ENCODE data around the gene MED9.
A peak's percentile ranks its signal among the peaks of the same experiment; 100 is the strongest.
"Not testable (repeated sequence)": the region's sequence is repeated elsewhere in the genome, so short reads cannot be mapped to it uniquely, and the experiment has no call there.

MED9 gene, protein sequence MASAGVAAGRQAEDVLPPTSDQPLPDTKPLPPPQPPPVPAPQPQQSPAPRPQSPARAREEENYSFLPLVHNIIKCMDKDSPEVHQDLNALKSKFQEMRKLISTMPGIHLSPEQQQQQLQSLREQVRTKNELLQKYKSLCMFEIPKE

DNA sequence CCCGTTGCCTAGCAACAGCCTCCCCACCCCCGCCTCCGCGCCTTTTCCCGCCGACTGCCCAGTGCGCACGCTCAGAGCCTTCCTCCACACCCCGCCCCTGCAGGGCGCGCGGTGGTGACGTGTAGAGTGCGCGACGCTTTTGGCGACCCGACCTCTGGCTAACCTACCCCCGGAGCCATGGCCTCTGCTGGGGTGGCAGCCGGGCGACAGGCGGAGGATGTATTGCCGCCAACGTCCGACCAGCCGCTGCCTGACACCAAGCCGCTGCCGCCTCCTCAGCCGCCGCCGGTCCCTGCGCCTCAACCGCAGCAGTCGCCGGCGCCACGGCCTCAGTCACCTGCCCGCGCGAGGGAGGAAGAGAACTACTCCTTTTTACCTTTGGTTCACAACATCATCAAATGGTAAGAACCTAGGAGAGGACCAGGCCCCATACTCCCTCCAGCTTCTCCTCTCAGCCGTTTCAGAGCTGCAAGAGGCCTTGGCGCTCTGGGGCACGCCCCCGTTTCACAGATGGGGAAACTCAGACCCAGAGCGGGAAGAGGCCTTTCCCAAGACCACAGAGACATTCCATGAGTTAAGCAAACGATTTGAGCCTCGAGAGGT is at the start of gene MED9:
MED9 (plus strand) TSS at position 136 of the 603 bp plus-strand sequence; CDS start at position 178, 42 bp downstream.
- peak; percentile 92 for DNase-seq

DNA sequence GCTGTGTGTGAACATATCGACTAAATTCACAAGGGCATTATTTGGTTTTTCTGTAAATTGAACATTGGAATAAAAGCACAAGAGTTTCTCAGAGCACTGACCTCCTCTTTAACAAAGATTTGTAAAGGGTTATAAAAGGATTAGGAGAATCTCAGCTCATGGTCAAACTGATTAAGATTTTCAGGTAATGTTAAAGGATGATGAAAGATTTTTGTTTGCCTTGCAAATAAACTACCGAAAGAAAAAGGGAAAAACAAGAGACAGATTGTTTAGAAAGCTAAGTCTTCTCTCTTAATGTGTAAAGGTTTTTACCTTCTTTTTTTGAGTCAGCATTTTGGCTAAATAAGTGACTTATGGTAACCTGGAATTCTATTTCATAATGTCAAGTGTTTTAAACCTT is 47.6 kb upstream of the MED9 start:
- no peak for DNase-seq

DNA sequence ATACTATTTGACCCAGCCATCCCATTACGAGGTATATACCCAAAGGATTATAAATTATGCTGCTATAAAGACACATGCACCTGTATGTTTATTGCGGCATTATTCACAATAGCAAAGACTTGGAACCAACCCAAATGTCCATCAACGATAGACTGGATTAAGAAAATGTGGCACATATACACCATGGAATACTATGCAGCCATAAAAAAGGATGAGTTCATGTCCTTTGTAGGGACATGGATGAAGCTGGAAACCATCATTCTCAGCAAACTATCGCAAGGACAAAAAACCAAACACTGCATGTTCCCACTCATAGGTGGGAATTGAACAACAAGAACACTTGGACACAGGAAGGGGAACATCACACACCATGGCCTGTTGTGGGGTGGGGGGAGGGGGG is 45.9 kb upstream of the MED9 start:
- DNase-seq: not testable (repeated sequence)

DNA sequence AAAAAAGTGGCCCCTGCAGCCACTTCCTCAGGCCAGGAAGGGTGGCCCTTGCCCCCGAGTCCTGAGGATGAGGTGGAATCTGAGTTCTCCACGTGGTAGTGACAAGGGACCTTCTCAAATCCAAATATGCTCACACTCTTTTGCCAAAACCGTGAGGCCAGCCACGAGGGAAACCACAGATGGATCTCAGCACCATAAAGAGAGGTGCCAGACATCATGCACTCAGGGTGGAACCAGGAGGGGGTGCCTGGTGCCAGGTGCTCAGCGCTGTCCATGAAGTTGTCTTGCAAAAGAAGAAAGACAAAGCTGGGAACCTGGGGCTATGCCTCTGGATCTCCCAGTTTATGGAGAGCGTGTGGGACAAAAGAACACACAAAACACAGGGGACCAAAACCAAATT is 45.2 kb upstream of the MED9 start:
- DNase-seq: no peak

DNA sequence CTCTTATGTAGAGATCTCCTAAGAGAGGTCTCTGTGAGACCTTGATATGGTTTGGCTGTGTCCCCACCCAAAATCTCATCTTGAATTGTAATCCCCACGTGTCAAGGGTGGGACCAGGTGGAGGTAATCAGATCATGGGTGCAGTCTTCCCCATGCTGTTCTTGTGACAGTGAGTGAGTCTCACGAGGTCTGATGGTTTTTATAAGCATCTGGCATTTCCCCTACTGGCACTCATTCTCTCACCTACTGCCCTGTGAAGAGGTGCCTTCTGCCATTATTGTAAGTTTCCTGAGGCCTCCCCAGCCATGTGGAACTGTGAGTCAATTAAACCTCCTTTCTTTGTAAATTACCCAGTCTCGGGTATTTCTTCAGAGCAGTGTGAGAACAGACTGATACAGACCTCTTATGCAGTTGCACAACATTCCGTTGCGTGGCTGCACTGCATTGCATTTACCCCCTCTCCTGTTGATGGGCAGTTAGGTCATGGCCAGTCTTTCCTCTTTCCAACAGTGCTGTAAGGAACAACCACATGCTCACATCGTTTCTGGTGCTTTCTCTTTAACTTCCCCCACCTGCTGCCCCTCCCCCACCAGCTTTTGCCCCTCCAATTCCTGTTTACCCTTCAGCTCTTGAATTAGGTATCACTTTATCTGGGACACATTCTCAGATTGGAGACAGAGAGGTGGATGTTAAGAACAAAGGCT is 43.6 kb upstream of the MED9 start:
- DNase-seq: no peak

DNA sequence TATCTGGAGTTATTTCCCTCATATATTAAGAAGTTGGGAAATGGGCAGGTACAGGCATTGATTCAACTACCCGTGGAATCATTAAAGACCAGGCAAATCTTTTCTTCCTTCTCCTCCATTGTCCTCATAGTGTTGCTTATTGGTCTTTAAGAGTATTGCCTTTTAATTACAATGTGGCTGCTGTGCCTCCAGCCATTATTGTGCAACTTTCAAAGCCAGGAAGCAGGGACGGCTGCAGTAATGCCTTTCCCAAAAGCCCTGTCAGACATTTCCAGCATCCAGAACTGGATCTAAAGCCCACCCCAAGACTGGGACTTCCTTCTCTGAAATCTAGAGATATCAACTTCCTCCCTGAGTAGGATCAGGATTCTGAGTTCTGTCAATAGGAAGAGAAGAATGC is 42.3 kb upstream of the MED9 start:
- DNase-seq: no peak

DNA sequence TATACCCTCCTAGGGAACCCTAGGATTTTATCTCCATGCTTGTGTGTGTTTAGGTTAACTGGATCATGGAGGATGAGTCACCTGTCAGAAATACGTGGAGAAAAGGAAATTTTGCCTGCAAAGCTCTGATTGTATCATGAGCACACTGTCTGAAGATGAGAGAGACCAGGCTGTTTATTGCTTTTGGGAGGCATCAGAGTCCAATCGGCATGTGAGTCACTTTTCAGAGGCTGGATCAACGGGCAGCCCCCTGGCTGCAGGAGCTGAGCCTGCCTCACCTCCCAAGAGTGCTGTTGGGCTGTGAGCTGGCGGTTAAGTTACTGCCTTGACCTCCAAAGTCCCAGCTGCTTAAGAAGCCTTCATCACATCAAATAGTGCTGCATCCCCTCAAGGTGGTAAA is 41.5 kb upstream of the MED9 start:
- DNase-seq: no peak

DNA sequence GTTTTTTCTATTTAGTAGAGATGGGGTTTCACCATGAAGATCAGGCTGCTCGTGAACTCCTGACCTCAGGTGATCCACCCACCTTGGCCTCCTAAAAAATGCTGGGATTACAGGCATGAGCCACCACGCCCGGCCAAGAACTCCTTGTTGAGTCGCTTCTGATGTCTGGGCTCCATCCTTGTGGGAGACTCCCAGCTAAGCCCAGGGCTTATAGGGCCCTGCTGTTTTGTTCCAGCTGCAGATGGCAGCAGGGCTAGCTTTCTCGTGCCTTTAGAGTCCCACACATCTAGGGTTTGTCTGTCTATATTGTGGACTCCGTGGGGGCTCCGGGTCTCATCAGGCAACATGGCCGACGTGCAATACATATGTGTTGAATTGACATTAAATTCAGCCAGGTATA is 39.3 kb upstream of the MED9 start:
- no peak for DNase-seq

DNA sequence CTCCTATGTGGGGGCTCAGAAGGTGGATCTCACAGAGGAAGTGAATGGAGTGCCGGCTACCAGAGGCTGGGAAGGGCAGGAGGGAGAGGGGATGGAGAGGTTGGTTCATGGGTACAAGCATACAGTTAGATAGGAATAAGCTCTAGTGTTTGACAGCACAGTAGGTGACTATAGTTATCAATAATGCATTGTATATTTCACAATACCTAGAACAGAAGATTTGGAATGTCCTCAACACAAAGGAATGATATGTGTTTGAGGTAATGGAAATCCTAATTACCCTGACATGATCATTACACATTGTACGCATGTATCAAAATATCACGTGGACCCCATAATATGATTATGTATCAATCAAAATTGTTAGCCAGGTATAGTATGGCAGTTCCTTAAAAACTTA is 38.9 kb upstream of the MED9 start:
- no peak for DNase-seq

DNA sequence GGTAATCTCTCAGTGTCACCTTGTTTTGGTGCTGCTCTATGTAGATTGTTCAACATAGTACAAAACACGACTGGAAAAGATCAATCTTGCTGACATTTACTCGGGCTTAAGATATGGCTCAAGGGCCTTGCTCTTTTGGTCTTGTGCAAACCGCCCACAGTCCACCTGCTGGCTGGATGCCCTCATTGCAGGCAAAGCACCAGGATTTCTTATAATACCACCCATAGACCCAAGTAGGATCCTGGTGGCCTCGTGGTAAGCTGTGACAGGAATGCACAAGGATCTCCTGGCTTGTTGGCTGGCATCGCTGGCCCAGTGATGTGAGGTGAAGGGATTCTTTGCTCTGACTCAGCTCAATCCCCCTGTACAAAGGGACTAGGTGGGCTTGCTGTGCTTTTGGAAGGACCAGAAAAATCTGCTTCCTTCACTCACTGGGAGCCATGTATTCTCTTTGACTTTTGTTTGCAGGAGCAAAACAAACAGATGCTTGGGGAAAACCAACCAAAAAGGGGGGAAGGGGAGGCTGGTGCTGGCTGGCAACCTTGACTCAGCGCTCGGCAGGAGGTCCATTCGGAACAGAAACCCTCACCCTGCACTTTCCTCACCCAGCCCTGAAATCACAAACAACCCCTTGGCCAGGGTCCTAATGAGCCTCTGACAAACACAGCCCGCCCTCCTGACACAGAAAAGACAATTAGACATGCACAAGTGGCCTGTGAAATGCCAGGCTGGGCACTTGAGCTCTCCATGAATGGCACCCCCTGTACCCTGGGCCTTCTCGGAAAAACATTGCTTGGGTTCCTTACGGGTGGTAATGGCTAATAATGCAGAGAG is 36.6 kb upstream of the MED9 start:
- peak; percentile 71 for DNase-seq

DNA sequence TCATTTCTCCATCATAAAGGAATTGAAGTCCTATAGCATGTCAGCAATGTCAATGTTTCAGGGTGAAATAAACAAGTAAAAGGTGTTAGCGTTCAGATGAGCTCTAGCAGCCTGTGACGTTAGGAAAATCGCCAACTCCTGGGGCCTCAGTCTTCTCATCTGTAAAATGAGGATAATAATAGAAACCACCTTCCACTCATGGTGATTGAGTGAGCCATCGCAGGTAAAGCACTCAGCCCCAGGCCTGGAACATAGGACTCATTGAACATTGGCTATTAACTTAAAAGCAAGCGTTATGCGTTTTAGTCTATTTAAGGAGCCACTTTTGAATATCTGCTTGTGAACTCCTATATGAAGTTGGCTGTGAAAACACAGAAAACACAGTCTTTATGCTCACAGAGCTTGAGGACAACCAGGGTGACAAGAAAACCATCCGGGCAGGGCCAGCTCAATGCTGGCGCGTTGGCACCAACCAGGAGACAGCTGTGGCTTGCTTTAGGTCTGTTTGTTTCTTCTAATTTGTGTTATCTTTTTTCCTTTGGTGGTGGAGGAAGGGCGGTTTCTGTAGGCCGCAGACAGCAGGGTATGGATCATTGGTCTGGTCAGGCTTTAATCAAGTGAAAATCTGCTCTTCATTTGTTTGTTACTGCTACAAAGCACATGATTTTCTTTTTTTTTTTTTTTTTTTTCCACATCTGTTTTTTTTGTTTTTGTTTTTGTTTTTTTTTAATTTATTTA is 35.7 kb upstream of the MED9 start:
- no peak for DNase-seq

DNA sequence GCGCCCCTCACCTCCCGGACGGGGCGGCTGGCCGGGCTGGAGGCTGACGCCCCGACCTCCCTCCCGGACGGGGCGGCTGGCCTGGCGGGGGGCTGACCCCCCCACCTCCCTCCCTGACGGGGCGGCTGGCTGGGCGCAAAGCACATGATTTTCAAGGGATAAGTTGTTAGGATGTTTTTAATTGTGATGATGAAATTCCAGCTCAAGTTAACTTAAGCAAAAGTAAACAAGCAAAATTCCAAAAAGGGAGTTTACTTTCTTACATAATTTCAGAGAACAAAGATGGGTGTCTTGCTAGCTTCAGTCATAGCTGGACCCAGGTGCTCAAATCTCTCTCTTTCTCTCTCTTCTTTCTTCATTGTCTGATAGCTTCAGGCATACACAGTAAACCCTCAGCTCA is 33.6 kb upstream of the MED9 start:
- DNase-seq: no peak

DNA sequence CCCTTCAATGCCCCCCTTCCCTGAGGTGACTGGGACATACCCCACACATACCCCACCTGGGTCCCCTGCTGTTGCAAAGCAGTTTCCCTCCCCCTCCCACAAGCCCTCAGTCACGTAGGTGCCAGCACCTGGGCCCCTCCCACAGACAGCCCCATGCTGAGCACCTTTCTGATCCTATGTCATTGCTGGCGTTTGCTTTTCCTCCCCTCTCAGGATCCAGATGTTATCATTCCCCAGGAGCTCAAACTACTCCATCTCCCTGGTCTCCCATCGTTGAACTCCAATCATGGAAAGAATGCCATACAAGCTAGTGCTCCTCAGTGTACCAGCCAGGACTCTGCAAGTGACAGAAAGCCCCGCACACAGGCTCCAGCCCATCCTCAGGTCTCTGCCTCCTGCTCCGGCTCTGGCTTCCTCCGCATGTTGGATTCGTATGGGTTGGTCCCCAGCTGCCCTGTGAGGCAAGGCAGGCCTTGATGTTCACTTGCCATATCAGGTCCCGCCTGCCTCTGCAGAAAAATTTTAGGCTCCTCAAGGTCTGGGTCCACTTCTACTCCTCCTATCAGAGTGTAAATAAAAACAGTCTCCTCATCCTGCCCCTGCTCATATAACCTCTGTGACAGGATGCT is 31.4 kb upstream of the MED9 start:
- DNase-seq: no peak

DNA sequence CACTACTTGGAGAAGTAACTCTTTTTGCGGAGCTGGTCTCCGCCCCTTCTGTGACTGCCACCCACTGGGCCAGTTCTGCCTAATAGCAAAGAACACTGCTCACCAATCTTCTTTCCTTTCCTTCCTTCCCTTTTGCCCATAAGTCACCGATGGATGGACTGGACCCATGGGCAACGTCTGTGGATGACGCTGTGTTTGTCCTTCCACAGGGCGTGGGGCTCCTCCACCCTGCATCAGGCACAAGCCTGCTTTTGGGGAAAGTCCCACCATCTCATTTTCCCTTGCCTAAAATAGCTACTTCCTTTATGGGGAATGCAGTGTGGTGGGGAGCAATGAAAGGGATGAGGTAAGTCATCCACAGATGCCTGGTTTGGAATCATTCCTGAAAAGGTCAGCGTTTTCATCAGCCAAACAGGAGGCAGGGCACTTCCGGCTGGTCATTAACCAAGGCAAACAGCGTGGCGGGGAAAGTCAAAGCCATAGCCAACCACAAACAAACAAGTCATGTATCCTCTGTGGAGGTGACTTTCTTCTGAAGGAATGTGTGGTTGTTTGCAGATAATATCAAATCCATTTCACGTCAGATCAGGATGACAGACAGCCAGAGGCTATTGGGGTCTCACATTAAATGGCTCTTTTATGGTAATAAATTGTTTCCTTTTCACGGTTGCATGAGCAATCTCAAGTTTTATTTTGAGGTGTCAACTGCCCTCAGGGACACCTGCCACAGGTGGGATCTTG is 30.7 kb upstream of the MED9 start:
- no peak for DNase-seq

DNA sequence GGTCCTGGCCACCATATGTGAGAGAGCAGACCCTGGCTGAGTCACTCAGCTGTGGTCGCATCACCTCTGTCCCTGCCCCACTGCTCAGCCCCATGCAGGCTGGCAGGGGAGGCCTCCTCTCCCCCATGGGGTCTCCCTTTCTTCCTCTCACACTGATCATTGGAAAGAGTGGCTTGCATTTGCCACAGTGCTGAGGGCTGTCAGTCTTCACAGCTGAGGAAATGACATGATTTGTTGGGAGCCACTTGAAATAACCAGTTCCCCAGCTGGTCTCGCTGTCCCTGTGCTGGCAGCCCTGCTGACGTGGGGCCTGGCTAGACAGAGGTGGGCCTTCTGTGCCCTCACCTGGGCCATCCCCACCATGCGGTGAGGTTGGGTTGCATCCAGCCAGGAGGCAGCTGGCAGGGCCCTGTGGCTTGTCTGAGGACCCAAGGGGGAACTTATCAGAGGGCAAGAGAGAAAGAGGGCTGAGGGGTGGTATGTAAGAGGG is 30.1 kb upstream of the MED9 start:
- DNase-seq: no peak

DNA sequence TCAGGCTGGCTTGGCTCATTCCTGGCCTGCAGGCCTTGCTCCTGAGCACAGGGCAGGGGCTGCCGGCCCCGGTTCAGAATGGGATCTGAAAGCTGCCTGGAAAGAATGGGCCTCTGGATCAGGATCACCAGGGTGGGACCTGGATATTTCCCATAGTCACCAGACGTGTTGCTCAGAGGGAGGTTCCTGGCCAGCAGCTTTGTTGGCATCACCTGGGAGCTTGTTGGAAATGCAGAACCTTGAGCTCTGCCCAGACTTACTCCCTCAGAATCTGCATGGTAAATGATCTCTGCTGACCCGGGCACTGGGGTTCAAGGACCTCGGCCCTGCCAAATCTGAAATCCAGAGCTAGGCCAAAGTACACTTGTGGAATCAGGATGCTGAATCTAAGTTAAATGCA is 29.5 kb upstream of the MED9 start:
- no peak for DNase-seq

DNA sequence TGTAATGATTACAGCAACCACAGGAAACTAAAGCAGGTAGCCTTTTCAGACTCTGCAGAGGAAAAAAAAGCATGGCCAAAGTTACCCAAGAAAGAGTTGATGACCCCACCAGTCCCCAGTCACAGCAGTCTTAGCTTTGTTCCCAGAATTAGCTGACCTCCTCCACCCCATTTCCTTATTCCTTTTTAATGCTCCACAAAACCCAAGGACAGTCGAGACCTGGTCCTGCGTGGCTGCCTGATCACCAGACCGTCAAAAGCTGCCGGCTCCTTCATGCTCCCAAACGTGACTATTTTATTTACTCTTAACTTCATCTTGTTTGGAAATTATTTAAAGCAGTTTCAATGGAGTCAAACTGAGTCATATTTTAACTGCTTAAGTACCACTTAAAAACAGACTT is 28.7 kb upstream of the MED9 start:
- no peak for DNase-seq

DNA sequence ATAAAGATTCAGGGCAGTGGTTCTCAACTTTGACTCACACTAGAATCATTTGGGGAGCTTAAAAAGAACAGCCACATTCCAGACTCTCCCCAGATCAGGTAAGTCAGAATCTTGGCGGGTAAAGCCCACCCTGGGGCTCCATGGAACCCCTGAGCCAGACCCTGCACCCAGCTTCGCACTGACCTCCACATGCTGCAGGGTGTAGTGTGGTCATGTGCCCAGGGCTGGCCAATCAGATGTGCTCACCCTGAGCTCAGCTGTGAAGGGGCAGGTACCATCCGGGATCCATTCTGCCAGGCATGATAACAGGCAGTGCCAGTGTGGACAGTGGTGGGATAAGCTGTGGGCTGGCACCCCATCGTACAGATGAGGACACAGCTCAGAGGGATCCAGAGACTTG is 28.1 kb upstream of the MED9 start:
- DNase-seq: no peak

DNA sequence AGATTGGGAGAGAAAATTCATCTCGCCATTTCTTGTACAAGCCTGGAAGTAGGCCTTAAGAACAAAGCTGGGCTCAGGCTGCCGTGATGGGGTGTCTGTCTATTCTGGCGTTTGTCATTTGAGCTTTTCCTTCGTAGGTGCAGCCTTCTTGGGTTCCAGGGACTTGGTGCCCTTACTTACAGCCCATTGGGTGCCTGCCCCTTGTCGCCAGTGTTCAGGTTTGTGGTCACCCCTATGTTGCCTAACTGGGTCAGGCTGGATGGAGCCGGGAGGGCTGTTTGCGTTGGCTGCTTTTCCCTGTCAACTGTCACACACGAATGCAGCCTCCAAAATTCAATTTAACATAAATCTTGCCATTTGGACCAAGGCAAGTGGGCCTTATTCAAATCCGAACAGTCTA is 23.7 kb upstream of the MED9 start:
- no peak for DNase-seq

DNA sequence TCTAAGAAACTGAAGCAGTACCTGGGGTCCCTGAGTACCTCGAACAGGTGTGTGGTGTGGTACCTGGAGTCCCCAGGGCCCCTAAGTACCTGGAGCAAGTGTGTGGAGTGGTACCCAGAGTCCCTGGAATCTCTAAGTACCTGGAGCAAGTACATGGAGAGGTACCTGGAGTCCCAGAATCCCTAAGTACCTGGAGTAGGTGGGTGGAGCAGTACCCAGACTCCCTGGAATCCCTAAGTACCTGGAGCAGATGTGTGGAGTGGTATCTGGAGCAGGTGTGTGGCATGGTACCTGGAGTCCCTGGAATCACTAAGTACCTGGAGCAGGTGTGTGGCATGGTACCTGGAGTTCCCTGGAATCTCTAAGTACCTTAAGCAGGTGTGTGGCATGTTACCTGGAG is 22.5 kb upstream of the MED9 start:
- no peak for DNase-seq

DNA sequence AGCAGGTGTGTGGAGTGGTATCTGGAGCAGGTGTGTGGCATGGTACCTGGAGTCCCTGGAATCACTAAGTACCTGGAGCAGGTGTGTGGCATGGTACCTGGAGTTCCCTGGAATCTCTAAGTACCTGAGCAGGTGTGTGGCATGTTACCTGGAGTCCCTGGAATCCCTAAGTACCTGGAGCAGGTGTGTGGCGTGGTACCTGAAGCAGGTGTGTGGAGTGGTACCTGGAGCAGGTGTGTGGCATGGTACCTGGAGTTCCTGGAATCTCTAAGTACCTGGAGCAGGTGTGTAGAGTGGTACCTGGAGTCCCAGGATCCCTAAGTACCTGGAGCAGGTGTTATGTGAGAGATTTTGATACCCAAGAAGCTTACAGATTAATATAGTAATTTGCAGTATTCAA is 22.1 kb upstream of the MED9 start:
- not testable (repeated sequence) for DNase-seq

DNA sequence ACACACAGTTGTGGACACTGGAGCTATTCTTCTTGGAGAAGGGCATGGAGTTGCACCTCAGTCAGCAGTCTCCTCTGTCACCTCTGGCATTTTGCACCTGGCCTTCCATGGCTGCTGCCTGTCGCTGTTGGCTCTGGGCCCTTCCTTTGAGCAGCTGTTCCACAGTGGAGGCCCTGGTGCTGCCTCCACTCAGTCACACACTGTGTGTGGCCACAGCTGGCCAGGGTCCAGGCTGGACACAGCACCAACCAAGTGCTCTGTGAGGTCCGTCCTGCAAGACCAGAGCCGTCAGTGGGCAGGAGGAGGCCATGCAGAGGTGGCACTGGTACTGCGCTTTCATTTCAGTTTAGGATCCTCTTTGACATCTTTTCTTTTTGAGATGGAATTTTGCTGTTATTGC is 21.6 kb upstream of the MED9 start:
- no peak for DNase-seq

Measured in stimulated activated naive CD4-positive, alpha-beta T cell treated with Interleukin-2 at 50 U/mL for 16 hours (primary cell).